NAMALWA (cell line): Measurements from ENCODE around the gene MACROH2A1.

Source experiments
- DNase-seq: peaks from one replicate; pipeline ENCODE4 v3.0.0-alpha.2; 2015; ENCODE audit warnings: low spot score

Gene MACROH2A1

GRCh38 chr5:135330798-135331096 is 68.3 kb downstream of the MACROH2A1 start:
- no peak for DNase-seq

GRCh38 chr5:135329913-135330797 is 68.9 kb downstream of the MACROH2A1 start:
- DNase-seq = no peak

GRCh38 chr5:135329066-135329912 is 69.7 kb downstream of the MACROH2A1 start:
- no peak for DNase-seq

- no peak for DNase-seq
These were observed 70.8 kb downstream of the MACROH2A1 start for GRCh38 chr5:135328128-135328687.

- DNase-seq = no peak
These were observed 71.5 kb downstream of the MACROH2A1 start for GRCh38 chr5:135327429-135328127.

GRCh38 chr5:135326296-135327254 is 72.5 kb downstream of the MACROH2A1 start:
- no peak for DNase-seq

- no peak for DNase-seq
These were observed 74.0 kb downstream of the MACROH2A1 start for GRCh38 chr5:135324897-135325650.

- no peak for DNase-seq
These were observed 74.9 kb downstream of the MACROH2A1 start for GRCh38 chr5:135324160-135324559.

- no peak for DNase-seq
These were observed 75.3 kb downstream of the MACROH2A1 start for GRCh38 chr5:135323701-135324132.

- no peak for DNase-seq
These were observed 75.8 kb downstream of the MACROH2A1 start for GRCh38 chr5:135323227-135323626.

- DNase-seq = no peak
These were observed 76.3 kb downstream of the MACROH2A1 start for GRCh38 chr5:135322744-135323143.

GRCh38 chr5:135322271-135322670 is 76.8 kb downstream of the MACROH2A1 start:
- DNase-seq = no peak

- no peak for DNase-seq
These were observed 78.1 kb downstream of the MACROH2A1 start for GRCh38 chr5:135320718-135321484.

GRCh38 chr5:135319928-135320606 is 79.0 kb downstream of the MACROH2A1 start:
- DNase-seq = no peak

GRCh38 chr5:135319458-135319857 is 79.6 kb downstream of the MACROH2A1 start:
- no peak for DNase-seq

- DNase-seq = no peak
These were observed 80.1 kb downstream of the MACROH2A1 start for GRCh38 chr5:135318924-135319323.

GRCh38 chr5:135318037-135318436 is 81.0 kb downstream of the MACROH2A1 start:
- DNase-seq = no peak

GRCh38 chr5:135317286-135317685 is 81.7 kb downstream of the MACROH2A1 start:
- no peak for DNase-seq

- DNase-seq = no peak
These were observed 83.6 kb downstream of the MACROH2A1 start for GRCh38 chr5:135315386-135315785.
